ENCODE data around the gene B3GALT6.

- TF ChIP-seq ELF4 (IDR thresholded peaks at IDR 0.05) (no peak), NFRKB (IDR thresholded peaks at IDR 0.05) (no peak), SUZ12 (IDR thresholded peaks at IDR 0.05) (no peak), FOXM1 (IDR thresholded peaks at IDR 0.05; ENCODE audit: borderline replicate concordance) (no peak), TARDBP (IDR thresholded peaks at IDR 0.05) (no peak), SP1 (IDR thresholded peaks at IDR 0.05) (no peak), FOXA1 (IDR thresholded peaks at IDR 0.05) (no peak), FOXK2 (IDR thresholded peaks at IDR 0.05) (no peak), CTBP1 (IDR thresholded peaks at IDR 0.05; ENCODE audit: borderline replicate concordance) (no peak), ARNT (IDR thresholded peaks at IDR 0.05) (no peak), HDGF (IDR thresholded peaks at IDR 0.05; ENCODE audit: borderline replicate concordance) (no peak), L3MBTL2 (conservative IDR thresholded peaks at IDR 0.05) (no peak), LEF1 (IDR thresholded peaks at IDR 0.05; ENCODE audit: borderline replicate concordance) (no peak), PKNOX1 (IDR thresholded peaks at IDR 0.05) (no peak)
Observed at GRCh38 chr1:1183221-1183747, 48.8 kb upstream of the B3GALT6 start.

All from HEK293T (cell line).